ENCODE measurements around the gene HBP1. TPM values are rescaled to one million over a fixed set of nuclear protein-coding genes. Genes with fewer than 3 reads are reported as not detected.

HBP1 gene
- total RNA-seq, 2 experiments from 2014 or later, result 17.2 to 17.3 TPM

GRCh38 chr7:107158028-107158427 is 10.8 kb upstream of the HBP1 start:
- DNase-seq, result no peak
- no peak overlapping the region for H3K4me3 Mint-ChIP-seq
- no peaks in the 10 kb centered on the region for H3K36me3 Mint-ChIP-seq (ENCODE audit: low read depth)
- ATAC-seq, result no peak
- no peaks in the 10 kb centered on the region for H3K9me3 Mint-ChIP-seq (ENCODE audit: insufficient read depth)
- H3K27ac Mint-ChIP-seq, result no peak overlapping the region
- ChIA-PET POLR2A (no interaction called here), CTCF (no interaction called here)
- H3K27me3 Mint-ChIP-seq (ENCODE audit: low read depth), result peaks cover 2% of the 10 kb centered on the region
- no peaks in the 10 kb centered on the region for H3K4me1 Mint-ChIP-seq (ENCODE audit: low read depth)

DNA sequence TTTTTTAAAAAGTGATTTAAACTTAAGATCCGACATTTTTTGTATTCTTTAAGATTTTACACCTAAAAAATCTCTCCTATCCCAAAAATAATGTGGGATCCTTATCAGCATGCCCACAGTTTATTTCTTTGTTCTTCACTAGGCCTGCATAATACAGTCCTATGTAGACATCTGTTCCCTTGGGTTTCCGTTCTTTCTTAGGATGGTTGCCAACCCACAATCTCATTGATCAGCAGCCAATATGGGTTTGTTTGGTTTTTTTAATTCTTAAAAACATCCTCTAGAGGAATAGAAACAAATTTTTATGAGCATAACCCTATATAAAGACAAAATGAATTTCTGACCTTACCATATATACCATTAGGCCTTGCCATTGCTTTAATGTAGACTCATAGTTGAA is 8.4 kb upstream of the HBP1 start:
- Mint-ChIP-seq H3K4me1 (ENCODE audit: low read depth) (no peaks in the 10 kb centered on the region), H3K27me3 (ENCODE audit: low read depth) (peaks cover 10% of the 10 kb centered on the region), H3K9me3 (ENCODE audit: insufficient read depth) (no peaks in the 10 kb centered on the region), H3K36me3 (ENCODE audit: low read depth) (no peaks in the 10 kb centered on the region), H3K27ac (no peak overlapping the region), H3K4me3 (no peak overlapping the region)
- ATAC-seq, result no peak
- DNase-seq, result no peak
- ChIA-PET POLR2A (no interaction called here), CTCF (no interaction called here)

GRCh38 chr7:107161415-107161814 is 7.4 kb upstream of the HBP1 start:
- POLR2A ChIA-PET, result no interaction called here
- DNase-seq (no peak), ATAC-seq (no peak)
- Mint-ChIP-seq H3K9me3 (ENCODE audit: insufficient read depth) (no peaks in the 10 kb centered on the region), H3K36me3 (ENCODE audit: low read depth) (no peaks in the 10 kb centered on the region), H3K4me3 (no peak overlapping the region), H3K27ac (no peak overlapping the region), H3K27me3 (ENCODE audit: low read depth) (peaks cover 11% of the 10 kb centered on the region), H3K4me1 (ENCODE audit: low read depth) (no peaks in the 10 kb centered on the region)
- CTCF ChIA-PET, result no interaction called here

DNA sequence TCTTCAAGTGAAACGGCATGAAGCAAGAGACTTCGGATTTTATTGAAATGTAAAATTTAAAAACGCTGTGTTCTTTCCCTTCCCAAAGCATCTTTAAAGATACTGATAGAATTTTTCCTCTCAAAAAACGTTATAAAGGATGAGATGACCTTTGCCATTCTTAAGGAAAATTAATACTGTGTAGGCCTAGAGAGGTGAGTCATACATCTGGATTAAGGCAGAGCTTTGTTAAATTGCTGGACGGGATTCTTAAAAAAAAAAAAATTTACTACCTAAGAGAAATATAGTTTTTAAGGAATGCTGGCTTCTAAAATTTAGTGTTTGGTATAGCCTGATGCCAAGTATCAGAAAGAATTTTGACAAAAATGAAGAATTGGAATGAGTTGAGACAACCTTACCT is 6.3 kb upstream of the HBP1 start:
- H3K9me3 Mint-ChIP-seq (ENCODE audit: insufficient read depth), result no peaks in the 10 kb centered on the region
- no peak for ATAC-seq
- no peak overlapping the region for H3K4me3 Mint-ChIP-seq
- no peak overlapping the region for H3K27ac Mint-ChIP-seq
- peaks cover 11% of the 10 kb centered on the region for H3K27me3 Mint-ChIP-seq (ENCODE audit: low read depth)
- no peaks in the 10 kb centered on the region for H3K36me3 Mint-ChIP-seq (ENCODE audit: low read depth)
- ChIA-PET CTCF (interaction anchor here (0.8 kb wide), 1 partner anchor 15 kb away, joined by 4 read pairs; no protein-coding TSS in a partner anchor), POLR2A (no interaction called here)
- H3K4me1 Mint-ChIP-seq (ENCODE audit: low read depth), result peaks cover 3% of the 10 kb centered on the region
- DNase-seq, result no peak

GRCh38 chr7:107164092-107164491 is 4.7 kb upstream of the HBP1 start:
- H3K4me3 Mint-ChIP-seq, result no peak overlapping the region
- ChIA-PET CTCF (interaction anchor here (0.8 to 1.3 kb wide), 3 partner anchors 14 to 579 kb away, joined by 3 to 5 read pairs (median 3); partner anchors contain the start of gene CBLL1), POLR2A (no interaction called here)
- ATAC-seq (no peak), DNase-seq (no peak)
- peaks cover 11% of the 10 kb centered on the region for H3K4me1 Mint-ChIP-seq (ENCODE audit: low read depth)
- H3K27ac Mint-ChIP-seq, result no peak overlapping the region
- peaks cover 9% of the 10 kb centered on the region for H3K27me3 Mint-ChIP-seq (ENCODE audit: low read depth)
- no peaks in the 10 kb centered on the region for H3K9me3 Mint-ChIP-seq (ENCODE audit: insufficient read depth)
- peaks cover 4% of the 10 kb centered on the region for H3K36me3 Mint-ChIP-seq (ENCODE audit: low read depth)

GRCh38 chr7:107165341-107165740 is 3.5 kb upstream of the HBP1 start:
- H3K9me3 Mint-ChIP-seq (ENCODE audit: insufficient read depth), result no peaks in the 10 kb centered on the region
- DNase-seq (no peak), ATAC-seq (no peak)
- H3K4me1 Mint-ChIP-seq (ENCODE audit: low read depth), result peaks cover 11% of the 10 kb centered on the region
- no peak overlapping the region for H3K4me3 Mint-ChIP-seq
- ChIA-PET CTCF (interaction anchor here (1.1 kb wide), 1 partner anchor 18 kb away, joined by 3 read pairs; no protein-coding TSS in a partner anchor), POLR2A (no interaction called here)
- H3K27ac Mint-ChIP-seq, result no peak overlapping the region
- H3K27me3 Mint-ChIP-seq (ENCODE audit: low read depth), result peaks cover 9% of the 10 kb centered on the region
- peaks cover 4% of the 10 kb centered on the region for H3K36me3 Mint-ChIP-seq (ENCODE audit: low read depth)

DNA sequence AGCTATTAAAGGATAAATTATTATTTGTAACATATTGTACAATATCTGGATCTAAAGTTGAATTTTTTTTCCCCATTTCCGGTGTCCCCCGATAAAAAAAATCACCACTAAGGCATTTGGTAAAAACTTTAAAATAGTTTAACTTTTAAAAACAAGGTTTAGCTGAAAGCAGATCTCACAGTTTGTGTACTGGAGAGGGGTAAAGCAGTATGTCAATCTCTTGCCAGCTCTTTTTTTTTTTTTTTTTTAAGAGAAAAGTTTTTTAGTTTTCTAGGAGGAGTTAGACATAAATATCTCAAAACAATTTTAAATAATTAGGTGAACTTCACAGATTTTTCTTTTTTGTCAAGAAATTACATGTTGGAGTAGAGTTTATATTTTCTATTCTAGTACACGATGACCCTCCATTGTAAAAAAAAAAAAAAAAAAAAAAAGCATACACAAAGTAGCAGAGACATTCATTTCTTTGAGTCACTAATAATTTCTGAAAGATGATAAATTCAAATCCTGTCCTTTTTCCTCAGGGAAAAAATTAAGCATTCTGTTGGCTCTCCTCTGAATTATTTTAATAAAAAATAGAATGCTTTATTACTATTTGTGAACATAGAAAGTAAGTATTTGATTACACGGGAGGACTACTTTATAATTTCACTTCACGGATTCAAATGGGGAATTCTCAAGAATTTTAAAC is 1.9 kb upstream of the HBP1 start:
- H3K36me3 Mint-ChIP-seq (ENCODE audit: low read depth), result peaks cover 6% of the 10 kb centered on the region
- ATAC-seq (no peak), DNase-seq (no peak)
- H3K9me3 Mint-ChIP-seq (ENCODE audit: insufficient read depth), result no peaks in the 10 kb centered on the region
- CTCF ChIA-PET, result interaction anchor here (0.6 to 0.8 kb wide), 3 partner anchors 20 to 253 kb away, joined by 3 read pairs; no protein-coding TSS in a partner anchor
- H3K27me3 Mint-ChIP-seq (ENCODE audit: low read depth), result peaks cover 9% of the 10 kb centered on the region
- POLR2A ChIA-PET, result interaction anchor here (0.7 to 2.9 kb wide), 2 partner anchors 13 to 299 kb away, joined by 4 to 11 read pairs; no protein-coding TSS in a partner anchor
- H3K27ac Mint-ChIP-seq, result peak overlapping the region; percentile 99
- peak overlapping the region; percentile 82 for H3K4me3 Mint-ChIP-seq
- peaks cover 18% of the 10 kb centered on the region for H3K4me1 Mint-ChIP-seq (ENCODE audit: low read depth)

- H3K36me3 Mint-ChIP-seq (ENCODE audit: low read depth), result peaks cover 6% of the 10 kb centered on the region
- no peak for DNase-seq
- ChIA-PET POLR2A (interaction anchor here (0.6 to 2.9 kb wide), 14 partner anchors 13 to 759 kb away, joined by 3 to 26 read pairs (median 4); partner anchors contain the start of gene CBLL1), CTCF (interaction anchor here (0.6 to 1.8 kb wide), 11 partner anchors 11 to 991 kb away, joined by 3 to 5 read pairs (median 4); partner anchors contain the start of gene CCDC71L)
- no peaks in the 10 kb centered on the region for H3K9me3 Mint-ChIP-seq (ENCODE audit: insufficient read depth)
- H3K4me3 Mint-ChIP-seq, result peak overlapping the region; percentile 82
- ATAC-seq, result peak; percentile 0
- H3K4me1 Mint-ChIP-seq (ENCODE audit: low read depth), result peaks cover 20% of the 10 kb centered on the region
- H3K27ac Mint-ChIP-seq, result peak overlapping the region; percentile 99
- H3K27me3 Mint-ChIP-seq (ENCODE audit: low read depth), result peaks cover 9% of the 10 kb centered on the region
Measured at GRCh38 chr7:107167483-107168232, 1.1 kb upstream of the HBP1 start.

- ChIA-PET POLR2A (interaction anchor here (0.6 to 2.9 kb wide), 17 partner anchors 7 to 885 kb away, joined by 3 to 26 read pairs (median 5); partner anchors contain the start of genes CBLL1, NAMPT and PIK3CG), CTCF (interaction anchor here (0.8 to 1.8 kb wide), 9 partner anchors 12 to 719 kb away, joined by 3 to 6 read pairs (median 4); partner anchors contain the start of gene CCDC71L)
- Mint-ChIP-seq H3K36me3 (ENCODE audit: low read depth) (peaks cover 6% of the 10 kb centered on the region), H3K4me3 (peak overlapping the region; percentile 82), H3K27me3 (ENCODE audit: low read depth) (peaks cover 6% of the 10 kb centered on the region), H3K9me3 (ENCODE audit: insufficient read depth) (no peaks in the 10 kb centered on the region), H3K27ac (peak overlapping the region; percentile 99), H3K4me1 (ENCODE audit: low read depth) (peaks cover 37% of the 10 kb centered on the region)
- ATAC-seq (peak; percentile 31), DNase-seq (peak; percentile 91)
Measured at GRCh38 chr7:107169120-107170050, 582 bp downstream of the HBP1 start.

- H3K27me3 Mint-ChIP-seq (ENCODE audit: low read depth), result peaks cover 2% of the 10 kb centered on the region
- H3K27ac Mint-ChIP-seq, result peak overlapping the region; percentile 99
- ChIA-PET CTCF (interaction anchor here (0.9 to 1.7 kb wide), 2 partner anchors 22 to 23 kb away, joined by 4 to 6 read pairs; no protein-coding TSS in a partner anchor), POLR2A (interaction anchor here (0.6 to 2.9 kb wide), 7 partner anchors 10 to 885 kb away, joined by 3 to 26 read pairs (median 5); partner anchors contain the start of genes CBLL1, NAMPT and PIK3CG)
- H3K9me3 Mint-ChIP-seq (ENCODE audit: insufficient read depth), result no peaks in the 10 kb centered on the region
- H3K4me3 Mint-ChIP-seq, result peak overlapping the region; percentile 82
- H3K4me1 Mint-ChIP-seq (ENCODE audit: low read depth), result peaks cover 45% of the 10 kb centered on the region
- H3K36me3 Mint-ChIP-seq (ENCODE audit: low read depth), result peaks cover 6% of the 10 kb centered on the region
- ATAC-seq (no peak), DNase-seq (no peak)
Measured at GRCh38 chr7:107170051-107170915, 1.5 kb downstream of the HBP1 start.

All from activated CD8-positive, alpha-beta T cell treated with anti-CD3 and anti-CD28 coated beads, Interleukin-2, amount 10 ng/mL, durations not matched to agents 7 days and 5 days (primary cell).